Measurements from ENCODE around the gene GFPT2.

GFPT2 gene

GRCh38 chr5:180313677-180314505, 39.2 kb downstream of the GFPT2 start:
- Histone ChIP-seq H3K9ac (ENCODE audit: low read length) (no peak overlapping the region), H3K4me1 (ENCODE audit: control insufficient read depth, low read depth, low read length) (no peaks in the 10 kb centered on the region), H3K79me2 (ENCODE audit: control insufficient read depth, insufficient read depth, low read length) (no peaks in the 10 kb centered on the region), H3K4me3 (ENCODE audit: low read length) (no peak overlapping the region), H2AK5ac (ENCODE audit: low read length) (no peak overlapping the region), H3K23ac (ENCODE audit: low read length) (no peak overlapping the region), H2BK15ac (replicated peaks; ENCODE audit: low read depth) (no peak overlapping the region), H4K5ac (ENCODE audit: low read length) (no peak overlapping the region), H3K4me2 (ENCODE audit: low read length) (no peak overlapping the region), H3K79me1 (ENCODE audit: low read length) (no peaks in the 10 kb centered on the region), H3K56ac (ENCODE audit: low read length) (no peak overlapping the region), H3K36me3 (ENCODE audit: control insufficient read depth, insufficient read depth, low read length) (peaks cover 4% of the 10 kb centered on the region), H3K27ac (ENCODE audit: low read depth, low read length) (no peak overlapping the region), H4K8ac (ENCODE audit: low read depth, low read length) (no peak overlapping the region), H2BK5ac (ENCODE audit: low read length) (no peak overlapping the region), H3K4ac (ENCODE audit: low read depth, low read length) (no peak overlapping the region), H2BK120ac (ENCODE audit: low read depth, low read length) (no peak overlapping the region), H3K18ac (ENCODE audit: low read length) (no peak overlapping the region), H3K27me3 (ENCODE audit: insufficient read depth, low read length, poor library complexity) (no peaks in the 10 kb centered on the region)
- no CpG with 5 or more reads among the region's 50 CpGs for WGBS (ENCODE audit: extremely low coverage, insufficient coverage, low lambda C conversion rate)
- no peak for DNase-seq

GRCh38 chr5:180311216-180311615, 41.9 kb downstream of the GFPT2 start:
- WGBS (ENCODE audit: extremely low coverage, insufficient coverage, low lambda C conversion rate), result no CpG with 5 or more reads among the region's 11 CpGs
- H3K18ac ChIP-seq (ENCODE audit: low read length), result no peak overlapping the region
- no peak for DNase-seq
- no peaks in the 10 kb centered on the region for H3K79me1 ChIP-seq (ENCODE audit: low read length)
- no peak overlapping the region for H3K23ac ChIP-seq (ENCODE audit: low read length)
- H2BK5ac ChIP-seq (ENCODE audit: low read length), result no peak overlapping the region
- no peak overlapping the region for H3K4me2 ChIP-seq (ENCODE audit: low read length)
- no peak overlapping the region for H3K27ac ChIP-seq (ENCODE audit: low read depth, low read length)
- no peaks in the 10 kb centered on the region for H3K79me2 ChIP-seq (ENCODE audit: control insufficient read depth, insufficient read depth, low read length)
- no peak overlapping the region for H3K56ac ChIP-seq (ENCODE audit: low read length)
- H4K5ac ChIP-seq (ENCODE audit: low read length), result no peak overlapping the region
- peaks cover under 1% of the 10 kb centered on the region for H3K36me3 ChIP-seq (ENCODE audit: control insufficient read depth, insufficient read depth, low read length)
- no peak overlapping the region for H4K8ac ChIP-seq (ENCODE audit: low read depth, low read length)
- no peak overlapping the region for H2BK15ac ChIP-seq (replicated peaks; ENCODE audit: low read depth)
- no peak overlapping the region for H3K9ac ChIP-seq (ENCODE audit: low read length)
- no peak overlapping the region for H2BK120ac ChIP-seq (ENCODE audit: low read depth, low read length)
- H3K4me1 ChIP-seq (ENCODE audit: control insufficient read depth, low read depth, low read length), result no peaks in the 10 kb centered on the region
- no peaks in the 10 kb centered on the region for H3K27me3 ChIP-seq (ENCODE audit: insufficient read depth, low read length, poor library complexity)
- no peak overlapping the region for H3K4me3 ChIP-seq (ENCODE audit: low read length)
- H2AK5ac ChIP-seq (ENCODE audit: low read length), result no peak overlapping the region
- no peak overlapping the region for H3K4ac ChIP-seq (ENCODE audit: low read depth, low read length)

- H2BK120ac ChIP-seq (ENCODE audit: low read depth, low read length), result no peak overlapping the region
- WGBS (ENCODE audit: extremely low coverage, insufficient coverage, low lambda C conversion rate), result no CpG with 5 or more reads among the region's 8 CpGs
These were observed 46.3 kb downstream of the GFPT2 start for GRCh38 chr5:180306796-180307195.

GRCh38 chr5:180305481-180305880, 47.7 kb downstream of the GFPT2 start:
- Histone ChIP-seq H3K23ac (ENCODE audit: low read length) (no peak overlapping the region), H4K5ac (ENCODE audit: low read length) (no peak overlapping the region), H3K4me3 (ENCODE audit: low read length) (no peak overlapping the region), H3K27me3 (ENCODE audit: insufficient read depth, low read length, poor library complexity) (no peaks in the 10 kb centered on the region), H3K9ac (ENCODE audit: low read length) (no peak overlapping the region), H2BK5ac (ENCODE audit: low read length) (no peak overlapping the region), H3K27ac (ENCODE audit: low read depth, low read length) (no peak overlapping the region), H3K79me2 (ENCODE audit: control insufficient read depth, insufficient read depth, low read length) (no peaks in the 10 kb centered on the region), H3K56ac (ENCODE audit: low read length) (no peak overlapping the region), H2BK120ac (ENCODE audit: low read depth, low read length) (no peak overlapping the region), H3K4ac (ENCODE audit: low read depth, low read length) (no peak overlapping the region), H4K8ac (ENCODE audit: low read depth, low read length) (no peak overlapping the region), H2BK15ac (replicated peaks; ENCODE audit: low read depth) (no peak overlapping the region), H3K18ac (ENCODE audit: low read length) (no peak overlapping the region), H3K79me1 (ENCODE audit: low read length) (no peaks in the 10 kb centered on the region), H3K36me3 (ENCODE audit: control insufficient read depth, insufficient read depth, low read length) (peaks cover 7% of the 10 kb centered on the region), H3K4me2 (ENCODE audit: low read length) (no peak overlapping the region), H2AK5ac (ENCODE audit: low read length) (no peak overlapping the region), H3K4me1 (ENCODE audit: control insufficient read depth, low read depth, low read length) (no peaks in the 10 kb centered on the region)
- DNase-seq, result no peak
- WGBS (ENCODE audit: extremely low coverage, insufficient coverage, low lambda C conversion rate), result no CpG with 5 or more reads among the region's 12 CpGs

More at GRCh38 chr5:180306796-180307195, 46.3 kb downstream of the GFPT2 start:
- H3K27me3 ChIP-seq (ENCODE audit: insufficient read depth, low read length, poor library complexity), result no peaks in the 10 kb centered on the region
- no peak for DNase-seq
- H3K56ac ChIP-seq (ENCODE audit: low read length), result no peak overlapping the region
- H3K79me1 ChIP-seq (ENCODE audit: low read length), result no peaks in the 10 kb centered on the region
- H3K4ac ChIP-seq (ENCODE audit: low read depth, low read length), result no peak overlapping the region
- no peaks in the 10 kb centered on the region for H3K4me1 ChIP-seq (ENCODE audit: control insufficient read depth, low read depth, low read length)
- H3K36me3 ChIP-seq (ENCODE audit: control insufficient read depth, insufficient read depth, low read length), result peaks cover 4% of the 10 kb centered on the region
- no peaks in the 10 kb centered on the region for H3K79me2 ChIP-seq (ENCODE audit: control insufficient read depth, insufficient read depth, low read length)
- no peak overlapping the region for H3K9ac ChIP-seq (ENCODE audit: low read length)
- H2BK5ac ChIP-seq (ENCODE audit: low read length), result no peak overlapping the region
- H4K5ac ChIP-seq (ENCODE audit: low read length), result no peak overlapping the region
- no peak overlapping the region for H2BK15ac ChIP-seq (replicated peaks; ENCODE audit: low read depth)
- H3K27ac ChIP-seq (ENCODE audit: low read depth, low read length), result no peak overlapping the region
- no peak overlapping the region for H3K23ac ChIP-seq (ENCODE audit: low read length)
- no peak overlapping the region for H4K8ac ChIP-seq (ENCODE audit: low read depth, low read length)
- H3K4me2 ChIP-seq (ENCODE audit: low read length), result no peak overlapping the region
- H3K18ac ChIP-seq (ENCODE audit: low read length), result no peak overlapping the region
- no peak overlapping the region for H3K4me3 ChIP-seq (ENCODE audit: low read length)
- no peak overlapping the region for H2AK5ac ChIP-seq (ENCODE audit: low read length)

- Histone ChIP-seq H3K4me1 (ENCODE audit: control insufficient read depth, low read depth, low read length) (no peaks in the 10 kb centered on the region), H3K56ac (ENCODE audit: low read length) (no peak overlapping the region), H2AK5ac (ENCODE audit: low read length) (no peak overlapping the region), H3K27ac (ENCODE audit: low read depth, low read length) (peak overlapping the region; percentile 14), H3K4me2 (ENCODE audit: low read length) (no peak overlapping the region), H3K9ac (ENCODE audit: low read length) (no peak overlapping the region), H2BK120ac (ENCODE audit: low read depth, low read length) (no peak overlapping the region), H3K23ac (ENCODE audit: low read length) (no peak overlapping the region), H3K4me3 (ENCODE audit: low read length) (no peak overlapping the region), H3K36me3 (ENCODE audit: control insufficient read depth, insufficient read depth, low read length) (peaks cover 7% of the 10 kb centered on the region), H4K5ac (ENCODE audit: low read length) (no peak overlapping the region), H2BK15ac (replicated peaks; ENCODE audit: low read depth) (no peak overlapping the region), H3K18ac (ENCODE audit: low read length) (no peak overlapping the region), H3K27me3 (ENCODE audit: insufficient read depth, low read length, poor library complexity) (no peaks in the 10 kb centered on the region), H3K79me2 (ENCODE audit: control insufficient read depth, insufficient read depth, low read length) (no peaks in the 10 kb centered on the region), H2BK5ac (ENCODE audit: low read length) (no peak overlapping the region), H3K4ac (ENCODE audit: low read depth, low read length) (no peak overlapping the region), H4K8ac (ENCODE audit: low read depth, low read length) (no peak overlapping the region), H3K79me1 (ENCODE audit: low read length) (no peaks in the 10 kb centered on the region)
- WGBS (ENCODE audit: extremely low coverage, insufficient coverage, low lambda C conversion rate), result no CpG with 5 or more reads among the region's 18 CpGs
- DNase-seq, result no peak
These were observed 48.4 kb downstream of the GFPT2 start for GRCh38 chr5:180304431-180305375.
